HPDE6-E6E7 (cell line): ENCODE data around the gene SRL.

Experiments used
- DNase-seq: peaks from one replicate; pipeline ENCODE4 v3.0.0; 2011; ENCODE audit warnings: missing footprints; ENCODE audit errors: extremely low spot score

The SRL gene

DNA sequence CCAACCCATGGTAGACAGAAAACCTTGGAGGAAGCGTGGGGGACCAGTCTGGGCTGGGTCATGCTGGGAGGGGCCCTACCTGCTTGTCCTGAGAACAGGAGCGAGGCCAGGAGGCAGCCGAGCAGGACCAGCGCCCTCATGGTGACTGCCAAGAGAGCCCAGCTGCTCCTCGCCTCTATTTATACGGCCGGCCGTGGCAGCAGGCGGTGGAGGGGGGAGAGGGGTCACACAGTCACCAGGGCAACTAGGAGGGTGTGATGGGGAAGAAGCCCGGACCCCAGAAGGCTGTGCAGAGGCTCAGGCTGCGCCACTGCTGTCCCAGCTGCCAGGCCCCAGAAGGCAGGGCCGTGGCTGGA is at the start of gene SRL:
Gene SRL, minus strand, starts transcription at position 153 of the 356 bp plus-strand sequence. Its CDS starts 13 bp downstream, at position 140.
- DNase-seq, result no peak

DNA sequence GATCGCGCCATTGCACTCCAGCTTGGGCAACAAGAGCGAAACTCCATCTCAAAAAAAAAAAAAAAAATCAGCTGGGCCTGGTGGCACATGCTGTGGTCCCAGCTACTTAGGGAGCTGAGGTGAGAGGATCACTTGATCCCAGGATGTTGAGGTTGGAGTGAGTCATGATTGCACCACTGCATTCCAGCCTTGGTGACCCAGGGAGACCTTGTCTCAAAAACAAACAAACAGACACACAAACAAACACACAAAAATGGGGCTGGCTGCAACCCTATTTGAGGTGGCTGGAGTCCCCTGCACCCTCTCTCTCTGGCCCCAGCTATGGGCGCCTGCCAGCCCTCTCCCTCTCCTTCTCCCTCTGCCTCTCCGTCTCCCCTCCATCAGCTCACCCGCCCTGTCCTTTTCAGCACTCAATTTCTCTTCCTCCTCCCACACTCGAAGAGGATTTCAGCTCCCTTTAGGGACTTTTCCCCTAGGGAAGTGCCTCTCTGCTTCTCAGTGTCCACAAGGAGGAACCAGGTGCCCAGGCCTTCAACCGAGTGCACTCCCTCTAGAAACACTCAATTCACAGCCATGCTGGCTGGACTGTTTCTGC is 48.5 kb upstream of the SRL start:
- peak; percentile 58 for DNase-seq

DNA sequence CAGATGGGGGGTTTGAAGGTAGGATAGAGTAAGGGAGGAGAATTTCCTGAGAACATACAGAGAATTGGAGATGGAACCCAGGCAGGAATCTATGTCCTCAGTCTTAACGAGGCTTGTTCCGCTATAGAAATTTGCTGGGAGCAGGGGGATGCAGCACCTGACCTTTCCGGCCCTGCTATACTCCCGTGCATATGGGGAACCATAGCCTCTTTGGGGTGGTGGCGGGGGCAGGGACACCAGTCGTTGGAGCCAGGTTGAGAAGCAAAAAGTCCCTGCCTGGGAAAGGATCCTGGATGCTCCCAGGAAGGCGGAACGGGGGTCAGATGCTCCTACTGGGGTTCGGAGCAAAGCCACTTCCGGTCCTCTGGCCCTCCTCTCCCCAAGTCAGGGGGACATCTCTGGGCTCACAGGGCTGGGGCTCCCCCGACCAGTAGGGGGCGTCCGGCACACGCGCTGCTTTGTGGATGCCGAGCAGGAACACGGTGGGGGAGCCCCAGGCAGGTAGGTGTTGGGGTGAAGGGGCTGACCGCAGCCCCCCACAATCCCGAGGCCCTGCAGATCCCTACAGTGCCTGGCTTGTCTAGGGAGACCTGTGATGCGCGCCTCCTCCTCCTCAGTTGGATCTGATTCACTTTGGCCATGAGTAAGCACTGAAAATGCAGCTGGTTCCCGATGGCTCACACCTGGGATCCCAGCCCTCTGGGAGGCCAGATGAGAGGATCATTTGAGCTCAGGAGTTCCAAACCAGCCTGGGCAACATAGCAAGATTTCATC is 46.5 kb upstream of the SRL start:
- peak; percentile 66 for DNase-seq

DNA sequence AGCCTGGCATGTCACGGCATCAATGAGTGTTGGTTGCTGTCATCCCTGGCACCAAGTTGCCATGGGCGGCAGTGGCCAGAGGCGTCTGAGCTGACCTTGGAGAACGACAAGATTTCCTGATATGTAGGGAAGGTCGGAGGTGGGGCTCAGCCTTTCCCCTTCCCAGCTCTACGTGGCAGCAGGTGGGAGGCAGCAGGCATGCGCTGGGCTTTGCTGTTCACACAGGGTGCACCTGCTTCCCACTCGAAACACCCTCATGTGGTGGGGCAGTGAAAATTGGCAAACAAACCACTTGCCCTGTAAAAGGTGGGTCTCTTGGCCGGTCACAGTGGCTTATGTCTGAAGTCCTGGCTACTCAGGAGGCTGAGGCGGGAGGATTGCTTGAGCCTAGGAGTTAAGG is 43.3 kb upstream of the SRL start:
- DNase-seq, result no peak

DNA sequence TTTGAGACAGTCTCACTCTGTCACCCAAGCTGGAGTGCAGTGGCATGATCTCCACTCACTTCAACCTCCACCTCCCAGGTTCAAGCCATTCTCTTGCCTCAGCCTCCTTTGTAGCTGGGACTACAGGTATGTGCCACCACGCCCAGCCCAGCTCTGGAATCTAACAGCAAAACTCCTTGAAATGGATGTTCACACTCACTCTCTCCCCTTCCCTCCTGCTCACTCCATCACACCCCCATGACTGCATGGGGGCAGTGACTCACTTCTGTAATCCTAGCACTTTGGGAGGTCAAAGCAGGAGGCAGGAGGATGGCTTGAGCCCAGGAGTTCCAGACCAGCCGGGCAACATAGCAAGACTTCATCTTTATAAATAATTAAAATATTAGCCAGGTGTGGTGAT is 42.1 kb upstream of the SRL start:
- no peak for DNase-seq

DNA sequence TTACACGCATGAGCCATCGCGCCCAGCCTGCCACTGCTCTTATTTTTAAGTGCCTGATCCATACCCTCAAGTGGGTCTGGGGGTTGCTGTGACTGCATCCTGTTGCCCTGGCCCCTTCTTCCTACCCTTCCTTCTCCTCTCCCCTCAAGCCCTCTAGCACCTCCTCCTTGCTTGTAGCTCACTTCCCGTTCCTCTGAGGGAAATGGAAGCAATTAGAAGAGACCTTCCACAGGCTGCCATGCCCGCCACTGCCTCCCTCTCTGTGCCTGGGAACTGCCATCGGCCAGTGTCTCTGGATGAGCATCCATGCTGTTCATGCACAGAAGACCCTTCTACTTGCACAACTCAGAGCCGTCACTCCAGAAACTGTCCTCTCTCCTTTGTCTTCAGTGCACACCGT is 41.6 kb upstream of the SRL start:
- DNase-seq, result no peak

DNA sequence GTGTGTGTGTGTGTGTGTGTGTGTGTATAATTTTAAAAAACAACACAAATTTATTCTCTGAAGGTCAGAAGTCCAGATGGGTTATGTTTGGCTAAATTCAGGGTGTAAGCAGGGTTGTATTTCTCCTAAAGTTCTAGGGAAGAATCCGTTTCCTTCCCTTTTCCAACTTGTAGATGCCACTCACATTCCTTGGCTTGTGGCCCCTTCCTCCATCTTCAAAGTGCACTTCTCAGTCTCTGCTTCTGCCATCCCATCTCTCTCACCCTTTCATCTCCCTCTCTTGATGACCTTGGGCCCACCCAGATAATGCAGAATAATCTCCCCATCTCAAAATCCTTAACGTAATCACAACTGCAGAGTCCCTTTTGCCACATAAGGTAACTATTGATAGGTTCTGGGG is 38.7 kb upstream of the SRL start:
- no peak for DNase-seq

DNA sequence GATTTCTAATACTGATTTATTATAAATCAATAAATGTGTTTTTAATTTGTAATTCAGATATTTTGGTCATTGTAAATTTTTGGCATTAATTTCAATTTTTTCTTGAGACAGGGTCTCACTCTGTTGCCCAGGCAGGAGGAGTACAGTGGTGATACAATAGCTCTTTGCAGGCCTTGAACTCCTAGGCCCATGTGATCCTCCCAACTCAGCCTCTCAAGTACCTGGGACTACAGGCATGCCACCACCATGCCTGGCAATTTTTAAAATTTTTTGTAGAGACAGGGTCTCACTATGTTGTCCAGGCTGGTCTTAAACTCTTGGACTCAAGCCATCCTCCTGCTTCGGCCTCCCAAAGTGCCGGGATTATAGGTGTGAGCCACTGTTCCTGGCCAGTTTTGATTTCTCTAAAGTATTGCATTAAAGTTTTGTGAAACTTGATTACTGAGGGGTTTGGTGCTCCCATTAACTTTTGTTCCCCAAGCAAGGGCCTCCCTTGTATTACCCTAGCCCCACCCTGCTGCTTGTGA is 36.2 kb upstream of the SRL start:
- no peak for DNase-seq

DNA sequence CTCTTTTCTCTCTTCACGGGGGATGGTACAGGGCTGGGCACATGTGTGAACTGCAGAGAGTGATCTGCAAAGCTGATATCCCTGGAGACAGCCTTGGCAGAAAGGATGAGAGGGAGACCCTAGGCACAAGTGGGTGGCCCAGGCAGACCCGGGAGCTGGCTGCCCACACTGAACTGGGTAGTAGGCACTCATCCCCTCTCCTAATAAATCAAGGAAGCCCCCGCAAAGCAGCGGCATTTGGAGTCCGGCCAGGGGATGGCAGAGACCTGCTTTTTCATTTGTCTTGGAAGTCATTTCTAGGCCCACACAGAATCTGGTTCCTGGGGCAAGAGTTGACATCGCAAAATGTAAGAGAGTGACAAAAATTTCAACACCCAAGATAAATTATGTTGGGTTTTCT is 34.0 kb upstream of the SRL start:
- no peak for DNase-seq

DNA sequence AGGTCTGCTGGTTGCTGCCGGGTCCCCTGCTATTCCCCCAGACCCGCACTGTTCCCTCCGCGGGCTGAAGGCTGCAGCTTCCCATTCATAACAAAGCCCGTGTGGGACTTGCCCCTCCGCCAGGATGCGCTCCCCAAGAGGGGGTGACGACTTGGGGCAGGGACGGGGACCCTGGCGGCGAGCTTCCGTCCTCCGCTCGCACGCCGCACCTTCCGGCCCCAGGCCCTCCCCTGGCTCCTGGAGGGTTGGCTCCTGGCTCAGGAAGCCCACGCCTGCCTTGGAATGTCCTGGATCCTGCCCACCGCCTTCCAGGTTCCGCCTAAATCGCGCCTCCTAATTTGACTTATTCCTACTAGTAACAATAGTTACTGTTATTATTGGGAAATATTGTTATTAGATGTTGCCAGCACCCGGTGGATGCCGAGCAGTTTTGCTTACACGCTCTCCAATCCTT is 32.0 kb upstream of the SRL start:
- DNase-seq, result no peak

DNA sequence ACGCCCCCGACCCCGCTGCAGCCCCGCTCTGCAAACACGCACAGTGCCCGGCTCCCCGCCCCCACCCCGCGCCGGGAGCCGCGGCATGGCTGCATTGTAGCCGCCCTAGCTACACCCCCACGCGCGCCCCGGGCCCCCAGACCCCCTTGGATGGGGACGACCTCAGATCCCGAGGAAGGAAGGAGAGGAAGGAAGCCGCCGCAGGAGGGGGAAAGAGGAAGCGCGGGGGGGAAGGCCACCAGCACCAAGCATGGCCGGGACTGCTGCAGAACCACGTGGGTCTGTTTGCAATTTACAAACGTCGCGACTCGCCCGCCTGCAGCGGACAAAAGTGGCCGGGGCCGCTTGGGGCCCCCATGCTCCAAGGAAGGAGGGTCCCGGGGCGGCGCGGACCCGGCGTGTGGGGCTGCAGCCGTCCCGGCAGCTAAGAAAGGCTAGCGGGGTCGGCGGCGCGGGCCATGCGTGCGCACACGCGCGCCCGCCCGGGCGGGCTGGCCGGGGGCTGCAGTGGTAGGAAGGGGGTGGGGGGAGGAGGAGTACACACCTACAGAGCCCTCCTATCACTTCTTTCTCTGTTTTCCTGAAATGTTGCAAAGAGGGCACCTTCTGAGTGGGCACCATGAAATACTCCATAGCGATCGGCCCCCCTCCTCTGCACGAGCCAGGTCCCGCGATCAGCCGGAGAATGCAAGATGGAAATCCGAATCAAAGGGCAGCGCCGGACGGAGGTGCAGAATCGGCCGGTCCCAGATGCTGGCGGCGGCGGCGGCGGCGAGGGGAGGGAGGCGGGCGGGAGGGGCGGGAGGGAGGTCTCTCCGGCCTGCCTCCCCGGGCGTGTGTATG is 30.5 kb upstream of the SRL start:
- DNase-seq, result peak; percentile 42

DNA sequence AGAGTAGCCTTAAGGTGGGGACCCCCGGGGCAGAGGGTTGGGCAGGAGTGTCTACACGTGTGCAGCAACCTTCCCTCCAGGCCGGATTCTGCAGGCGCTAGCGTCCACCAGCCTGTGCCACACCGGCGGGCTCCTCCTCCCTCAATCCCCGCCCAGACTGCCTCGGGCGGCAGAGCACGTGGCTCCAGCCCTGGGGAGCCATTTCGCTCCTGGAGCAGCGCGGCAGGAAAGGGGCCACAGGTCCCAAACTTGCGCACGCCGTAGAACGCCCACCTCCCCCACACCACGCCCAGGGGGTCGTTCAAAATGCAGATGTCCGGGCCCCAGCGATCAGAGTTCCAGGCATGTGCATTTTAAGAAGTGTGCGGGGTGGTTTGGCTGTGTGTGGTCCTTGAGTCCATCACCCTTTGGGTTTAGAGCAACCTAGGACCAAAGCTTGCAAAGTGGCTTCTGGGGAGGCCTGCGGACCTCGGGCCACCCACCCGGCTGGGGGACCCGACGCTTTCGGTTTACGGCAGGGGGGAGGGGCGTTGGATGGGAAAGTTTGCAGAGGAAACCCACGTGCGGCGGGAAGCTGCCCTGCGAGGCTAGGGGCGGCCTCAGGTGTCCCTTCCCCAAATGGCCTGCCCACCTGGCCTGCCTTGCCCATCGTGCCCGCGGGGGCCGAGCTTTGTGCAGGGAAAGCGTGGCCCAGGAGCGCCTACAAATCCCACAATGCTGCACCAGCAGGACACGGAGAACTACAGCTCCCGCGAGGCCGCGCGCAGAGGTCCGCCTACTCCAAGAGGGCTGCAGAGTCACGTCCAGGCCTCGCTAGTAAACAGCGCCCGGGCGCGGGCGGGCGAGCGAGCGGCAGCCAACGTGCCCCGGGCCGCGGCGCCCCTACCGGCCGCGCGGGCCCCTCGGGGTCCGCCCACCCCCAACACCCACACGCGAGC is 29.6 kb upstream of the SRL start:
- peak; percentile 88 for DNase-seq

DNA sequence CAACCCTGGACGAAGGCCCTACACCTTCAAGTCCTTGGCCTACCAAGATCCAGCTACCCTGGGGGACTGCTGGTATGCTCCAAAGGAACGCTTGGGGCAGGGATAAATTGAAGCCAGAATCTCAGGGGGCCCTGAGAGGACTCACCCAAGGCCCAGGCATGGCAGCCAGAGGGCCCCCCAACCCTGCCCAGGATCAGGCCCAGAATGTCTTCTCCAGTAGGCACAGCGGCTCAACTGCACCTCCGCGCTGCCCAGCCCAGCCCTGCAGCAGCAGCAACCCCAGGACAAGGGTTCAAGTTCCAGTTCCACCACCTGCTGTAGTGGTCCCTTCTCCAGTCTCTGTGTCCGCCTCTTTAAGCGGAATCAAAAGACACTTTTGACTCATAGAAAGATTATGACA is 28.7 kb upstream of the SRL start:
- no peak for DNase-seq

DNA sequence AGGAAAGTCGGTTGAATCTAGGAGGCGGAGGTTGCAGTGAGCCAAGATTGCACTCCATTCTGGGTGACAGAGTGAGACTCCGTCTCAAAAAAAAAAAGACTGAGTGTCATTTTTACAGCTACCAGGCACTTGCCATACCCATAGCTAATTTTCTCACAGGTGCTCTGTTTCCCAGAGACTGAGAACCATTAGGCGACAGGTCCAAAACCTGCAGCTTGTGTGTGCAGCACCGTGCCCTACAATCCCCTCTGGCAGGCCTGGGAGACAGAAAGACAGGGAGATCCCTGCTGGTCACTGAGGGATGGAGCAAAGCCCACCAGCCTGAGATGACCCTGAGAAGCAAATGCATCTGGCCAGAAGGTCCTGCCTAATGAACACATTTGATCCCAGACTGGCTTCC is 28.2 kb upstream of the SRL start:
- no peak for DNase-seq

DNA sequence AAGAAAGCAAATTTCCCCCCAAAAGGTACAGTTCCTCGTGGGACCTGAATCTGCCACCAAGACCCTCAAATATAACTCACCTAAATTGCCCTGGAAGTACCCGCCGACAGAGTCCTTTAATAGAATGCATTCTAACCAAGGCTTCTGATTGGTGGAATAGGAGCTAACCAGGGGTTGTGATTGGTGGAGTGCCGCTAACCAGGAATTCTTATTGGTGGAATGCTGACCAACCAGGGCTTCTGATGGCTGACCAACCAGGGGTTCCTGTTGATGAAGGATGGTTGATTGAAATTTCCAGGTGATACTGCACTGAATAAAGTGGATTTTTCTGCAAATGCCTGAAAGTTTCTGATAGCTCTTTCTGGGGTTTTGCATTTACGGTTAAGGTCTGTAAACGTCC is 24.5 kb upstream of the SRL start:
- no peak for DNase-seq

DNA sequence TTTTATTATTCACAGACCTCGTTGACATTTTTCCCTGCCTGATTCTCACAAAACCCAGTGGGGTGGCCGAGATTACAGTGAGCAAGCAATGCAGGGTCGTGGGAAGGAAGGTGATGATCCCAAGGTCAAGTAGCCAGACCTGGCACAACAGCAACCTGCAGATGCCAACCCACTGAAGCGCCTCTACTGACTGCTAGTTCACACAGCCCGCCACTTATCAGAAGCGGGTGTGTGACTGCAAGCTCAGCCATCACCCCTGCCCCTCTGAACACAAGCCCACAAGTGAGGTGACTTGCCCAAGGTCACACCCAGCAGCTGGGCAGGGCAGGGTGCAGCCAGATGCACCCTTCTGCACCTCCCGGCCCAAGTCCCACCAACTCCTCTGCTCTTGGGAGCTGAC is 23.8 kb upstream of the SRL start:
- no peak for DNase-seq

DNA sequence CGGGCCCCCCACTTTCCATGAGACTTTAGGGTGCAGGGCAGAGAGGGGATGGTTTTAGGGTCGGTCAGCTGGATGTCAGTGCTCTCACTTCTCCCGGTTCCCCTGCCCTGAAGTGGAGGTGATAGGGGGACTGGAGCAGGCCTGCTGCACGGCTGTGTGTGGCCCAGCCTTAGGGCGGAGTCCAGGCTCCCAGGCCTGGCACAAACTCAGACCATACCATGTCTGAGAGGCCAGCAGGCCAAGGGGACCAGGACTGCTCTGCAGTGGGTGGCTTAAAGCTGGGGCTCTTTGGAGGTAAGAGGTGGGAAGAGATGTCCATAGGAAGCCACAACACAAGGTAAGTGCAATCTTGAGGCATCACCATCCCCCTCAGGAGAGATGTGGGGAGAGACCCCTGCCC is 22.7 kb upstream of the SRL start:
- no peak for DNase-seq

DNA sequence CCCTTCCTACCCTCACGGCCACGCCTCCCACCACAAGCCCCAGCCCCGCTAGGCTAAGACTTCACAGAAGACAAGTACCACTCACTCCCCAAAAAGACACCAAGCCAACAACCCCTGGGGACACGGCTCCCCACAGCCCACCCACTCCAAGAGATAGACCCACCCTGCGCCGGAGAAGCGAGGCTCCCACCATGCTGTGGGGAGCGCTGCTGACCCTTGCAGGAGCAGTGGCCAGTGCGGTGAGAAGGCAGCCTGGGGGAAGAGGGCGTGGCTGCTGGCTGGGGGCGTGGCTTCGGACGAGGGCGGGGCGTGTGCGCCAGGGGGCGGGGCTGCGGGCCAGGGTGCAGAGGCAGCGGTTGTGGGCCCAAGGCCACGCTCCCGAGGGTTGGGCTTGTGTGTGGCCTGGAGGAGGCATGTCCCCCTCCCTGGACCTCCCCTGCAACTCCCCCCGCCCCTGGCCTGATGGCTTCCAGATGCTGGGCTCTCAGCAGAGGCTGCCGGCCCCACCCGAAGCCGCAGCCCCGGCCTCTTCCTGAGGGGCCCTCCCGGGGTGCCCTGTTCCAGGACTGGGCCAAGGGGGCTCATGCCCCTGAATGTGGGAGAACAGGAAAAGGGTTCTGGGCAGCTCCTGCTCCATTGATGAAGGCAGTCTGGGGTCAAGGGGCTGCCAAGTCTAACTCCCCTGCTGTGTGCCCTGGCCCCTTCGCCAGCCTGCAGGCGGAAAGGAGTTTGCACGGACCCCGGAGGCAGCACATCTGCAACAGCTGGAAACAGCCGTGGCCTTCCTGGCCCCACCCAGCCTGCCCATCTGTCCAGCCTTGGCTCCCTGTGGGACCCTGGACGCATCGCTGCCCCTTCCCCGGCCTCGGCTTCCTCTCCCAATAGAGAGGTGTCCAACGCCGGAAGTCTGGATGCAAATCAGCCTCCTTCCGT is 21.9 kb upstream of the SRL start:
- no peak for DNase-seq

DNA sequence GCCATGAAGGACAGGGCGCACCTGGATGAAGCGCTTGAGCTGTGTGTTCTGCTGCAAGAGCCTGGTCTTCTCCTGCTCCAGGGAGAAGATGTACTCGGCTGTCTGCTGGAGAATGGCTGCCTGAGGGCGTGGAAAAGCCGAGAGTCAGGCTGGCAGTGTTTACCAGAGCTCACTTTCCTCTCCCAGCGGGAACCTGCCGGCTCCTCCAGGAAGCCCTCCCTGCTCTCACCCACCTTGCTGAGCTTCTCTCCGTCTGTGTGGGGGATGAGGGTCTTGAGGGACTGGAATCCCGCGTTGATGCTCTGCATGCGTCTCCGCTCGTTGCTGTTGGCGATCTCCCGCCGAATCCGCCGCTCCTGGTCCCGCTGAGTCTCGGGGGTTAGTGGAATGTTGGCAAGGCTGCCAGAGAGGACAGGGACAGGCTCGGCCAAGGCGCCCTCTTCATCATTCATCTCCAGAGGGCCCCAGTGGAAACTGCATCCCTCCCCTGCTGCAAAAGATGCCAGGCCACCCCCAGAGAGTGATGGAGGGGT is 20.5 kb upstream of the SRL start:
- no peak for DNase-seq

DNA sequence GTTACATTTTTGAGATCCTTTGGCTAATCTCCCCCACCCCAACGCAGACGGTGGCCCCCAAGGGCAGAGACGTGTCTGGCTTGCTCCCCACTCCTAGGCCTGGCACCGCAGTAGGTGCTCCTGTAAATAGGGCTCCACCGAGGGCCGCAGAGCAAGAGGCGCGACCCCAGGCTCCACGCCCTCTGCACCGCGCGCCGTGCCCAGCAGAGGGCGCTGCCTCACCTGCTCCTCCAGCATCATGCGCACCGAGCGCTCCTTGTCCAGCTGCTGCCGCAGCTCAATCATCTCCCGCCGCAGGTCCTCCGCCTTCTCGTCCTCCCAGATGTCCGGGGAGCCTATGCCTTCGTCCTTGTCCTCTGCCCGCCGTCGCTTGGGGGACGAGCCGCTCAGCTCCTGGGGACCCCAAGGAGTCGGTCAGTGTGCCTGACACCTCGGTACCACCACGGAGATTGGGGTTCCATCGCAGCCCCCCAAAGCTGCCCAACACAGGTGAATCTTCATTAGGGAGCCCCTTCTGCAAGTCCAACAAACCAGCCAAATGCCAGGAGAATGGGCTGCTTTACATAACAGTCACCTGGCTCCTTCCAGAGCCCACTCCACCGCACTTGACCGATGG is 19.8 kb upstream of the SRL start:
- DNase-seq, result no peak
